AG04449 (cell line): ENCODE measurements around the gene TOP3A.

Source experiments
- CTCF ChIA-PET: fragments of 350-600 bp; formaldehyde crosslinking; extraction: SDS; loops from one replicate; lab custom pipeline; 2021; ENCODE audit warnings: antibody characterized with exemption; lab: Yijun Ruan, JAX
- POLR2A ChIA-PET: fragments of 400-600, 350-600 bp; formaldehyde crosslinking; extraction: SDS; loops from one replicate; lab custom pipeline; 2020; ENCODE audit warnings: antibody characterized with exemption, inconsistent platforms; lab: Yijun Ruan, JAX
- DNase-seq: peaks from one replicate; pipeline ENCODE4 v3.0.0-alpha.2; 2010; ENCODE audit warnings: low read depth, low spot score
- H3K4me3 ChIP-seq: 2 replicates; pipeline ENCODE4 v1.5.1; 2011; ENCODE audit warnings: low read depth, mild to moderate bottlenecking, control low read depth, low read length
- CTCF ChIP-seq: IDR thresholded peaks from one replicate; pipeline ENCODE4 v1.5.1; 2011; ENCODE audit warnings: mild to moderate bottlenecking, moderate library complexity, low read length, control low read depth, inconsistent platforms; ENCODE audit not compliant: insufficient read depth; ENCODE audit errors: missing control alignments

The TOP3A gene

GRCh38 chr17:18267927-18268711 is 46.7 kb downstream of the TOP3A start:
- CTCF ChIA-PET: interaction anchor here (0.9 kb wide), 1 partner anchor 19 kb away, joined by 3 read pairs; no protein-coding TSS in a partner anchor
- H3K4me3 ChIP-seq: no peak overlapping the region
- POLR2A ChIA-PET: no interaction called here
- DNase-seq: no peak
- TF ChIP-seq CTCF: no peak

GRCh38 chr17:18267366-18267765 is 47.4 kb downstream of the TOP3A start:
- DNase-seq: no peak
- no peak for TF ChIP-seq CTCF
- H3K4me3 ChIP-seq: no peak overlapping the region
- ChIA-PET POLR2A (no interaction called here), CTCF (no interaction called here)

- no peak overlapping the region for H3K4me3 ChIP-seq
- ChIA-PET POLR2A (no interaction called here), CTCF (interaction anchor here (2.0 kb wide), 1 partner anchor 15 kb away, joined by 8 read pairs; no protein-coding TSS in a partner anchor)
- no peak for TF ChIP-seq CTCF
- no peak for DNase-seq
These were observed 50.7 kb downstream of the TOP3A start for GRCh38 chr17:18263885-18264682.

GRCh38 chr17:18262641-18263040 is 52.2 kb downstream of the TOP3A start:
- TF ChIP-seq CTCF: no peak
- no peak overlapping the region for H3K4me3 ChIP-seq
- ChIA-PET CTCF (interaction anchor here (4.7 kb wide), 1 partner anchor 14 kb away, joined by 25 read pairs; no protein-coding TSS in a partner anchor), POLR2A (no interaction called here)
- no peak for DNase-seq

GRCh38 chr17:18262111-18262510 is 52.7 kb downstream of the TOP3A start:
- H3K4me3 ChIP-seq: peak overlapping the region; percentile 93
- no peak for TF ChIP-seq CTCF
- no peak for DNase-seq
- ChIA-PET POLR2A (no interaction called here), CTCF (interaction anchor here (4.7 kb wide), 1 partner anchor 14 kb away, joined by 25 read pairs; no protein-coding TSS in a partner anchor)

GRCh38 chr17:18261659-18262058 is 53.1 kb downstream of the TOP3A start:
- CTCF ChIA-PET: interaction anchor here (4.7 kb wide), 1 partner anchor 13 kb away, joined by 25 read pairs; no protein-coding TSS in a partner anchor
- no peak for TF ChIP-seq CTCF
- DNase-seq: no peak
- POLR2A ChIA-PET: no interaction called here
- peak overlapping the region; percentile 93 for H3K4me3 ChIP-seq
